Left lung (tissue), 10 donors: ENCODE results near the gene GALNT2. TPM values are rescaled to one million over a fixed set of nuclear protein-coding genes. Genes with fewer than 3 reads are reported as not detected.

ENCODE experiments used
- ATAC-seq: fragments of 200-7000 bp; cut with Tn5 transposase; one replicate; pipeline ENCODE4 v1.9.1; 2020; ENCODE audit warnings: moderate library complexity
- DNase-seq, 4 donors: peaks; one replicate each; pipeline ENCODE4 v3.0.0-alpha.2; 2013 to 2020
- H3K27ac ChIP-seq, 2 donors: fragments of 200-600 bp; sonication (generic) in 1 of 2; one replicate each; pipeline versions ENCODE4 v1.5.0 to v1.8.0; 2020 to 2021
- H3K27me3 ChIP-seq, 2 donors: fragments of 200-600 bp; sonication (generic) in 1 of 2; one replicate each; pipeline versions ENCODE4 v1.5.0 to v1.8.0; 2020 to 2021
- H3K36me3 ChIP-seq, 2 donors: fragments of 200-600 bp; sonication (generic) in 1 of 2; one replicate each; pipeline versions ENCODE4 v1.5.0 to v1.8.0; 2020 to 2021
- H3K4me1 ChIP-seq, 2 donors: fragments of 200-600 bp; one replicate each; pipeline ENCODE4 v1.8.0; 2021
- H3K4me3 ChIP-seq, 2 donors: fragments of 200-600 bp; sonication (generic) in 1 of 2; one replicate each; pipeline versions ENCODE4 v1.5.0 to v1.8.0; 2020 to 2021; ENCODE audit warnings: mild to moderate bottlenecking in 1 of 2
- H3K9me3 ChIP-seq, 2 donors: fragments of 200-600 bp; sonication (generic) in 1 of 2; one replicate each; pipeline versions ENCODE4 v1.5.0 to v1.8.0; 2020 to 2021
- intact Hi-C, 2 donors: fragments of 100-400 bp; cut with DNase I; formaldehyde crosslinking; loops; one replicate each; pipeline versions ENCODE4 v1.11.2 to v1.14.2; 2022
- polyA plus RNA-seq, 6 donors: library from polyadenylated mRNA; unstranded; fragments of 120-200 nt; gene quantifications; one replicate each; pipeline ENCODE4 v1.2.1, GENCODE V29; 2013; ENCODE audit not compliant: insufficient read length in 6 of 6
- total RNA-seq, 2 donors: library from RNA; stranded (reverse); fragmentation: NEBNext Ultra II Directional; extraction: Animal tissue kit (Norgen Biotek cat#: 25700); gene quantifications; one replicate each; pipeline ENCODE4 v1.2.1, GENCODE V29; 2021
- TF ChIP-seq, protein P1 (sequence below), 2 donors: fragments of 200-600 bp; sonication (generic) in 1 of 2; IDR thresholded peaks; one replicate each; pipeline versions ENCODE4 v1.5.0 to v1.8.0; 2021; ENCODE audit warnings: antibody characterized with exemption in 2 of 2
- donor health status: DM: no; HTN: yes; CAD: no.
- donor health status: DM: no; HTN: no; CAD: no.

The GALNT2 gene
- total and polyA plus RNA-seq, 8 donors = 27.6 to 114 (median 40.0) TPM

DNA sequence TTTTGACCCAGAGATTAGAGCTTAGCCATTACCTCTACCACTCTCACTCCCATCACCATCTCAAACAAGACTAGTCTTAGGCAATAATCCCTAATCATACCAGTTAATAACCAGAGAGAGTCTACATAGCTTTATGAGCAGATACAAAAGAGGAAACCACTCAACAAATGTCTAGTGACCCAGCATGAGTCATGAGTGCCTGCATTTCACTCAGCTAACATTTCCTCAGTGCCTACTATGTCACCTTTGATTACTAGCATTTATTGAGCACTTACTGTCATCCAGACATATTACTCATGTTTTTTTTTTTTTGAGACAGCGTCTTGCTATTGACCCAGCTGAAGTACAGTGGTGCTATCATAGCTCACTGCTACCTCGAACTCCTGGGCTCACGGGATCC is 35.9 kb upstream of the GALNT2 start:
- H3K27ac ChIP-seq = no peak overlapping the region
- no peaks in the 10 kb centered on the region for H3K4me1 ChIP-seq
- no peak overlapping the region for H3K4me3 ChIP-seq
- no peaks in the 10 kb centered on the region for H3K36me3 ChIP-seq
- no peaks in the 10 kb centered on the region for H3K27me3 ChIP-seq
- peak; percentile 61 for ATAC-seq
- TF ChIP-seq, protein P1, sequence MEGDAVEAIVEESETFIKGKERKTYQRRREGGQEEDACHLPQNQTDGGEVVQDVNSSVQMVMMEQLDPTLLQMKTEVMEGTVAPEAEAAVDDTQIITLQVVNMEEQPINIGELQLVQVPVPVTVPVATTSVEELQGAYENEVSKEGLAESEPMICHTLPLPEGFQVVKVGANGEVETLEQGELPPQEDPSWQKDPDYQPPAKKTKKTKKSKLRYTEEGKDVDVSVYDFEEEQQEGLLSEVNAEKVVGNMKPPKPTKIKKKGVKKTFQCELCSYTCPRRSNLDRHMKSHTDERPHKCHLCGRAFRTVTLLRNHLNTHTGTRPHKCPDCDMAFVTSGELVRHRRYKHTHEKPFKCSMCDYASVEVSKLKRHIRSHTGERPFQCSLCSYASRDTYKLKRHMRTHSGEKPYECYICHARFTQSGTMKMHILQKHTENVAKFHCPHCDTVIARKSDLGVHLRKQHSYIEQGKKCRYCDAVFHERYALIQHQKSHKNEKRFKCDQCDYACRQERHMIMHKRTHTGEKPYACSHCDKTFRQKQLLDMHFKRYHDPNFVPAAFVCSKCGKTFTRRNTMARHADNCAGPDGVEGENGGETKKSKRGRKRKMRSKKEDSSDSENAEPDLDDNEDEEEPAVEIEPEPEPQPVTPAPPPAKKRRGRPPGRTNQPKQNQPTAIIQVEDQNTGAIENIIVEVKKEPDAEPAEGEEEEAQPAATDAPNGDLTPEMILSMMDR (IDR thresholded peaks at IDR 0.05) = no peak
- H3K9me3 ChIP-seq = peaks cover 0 to 10% of the 10 kb centered on the region in 2 donors
- DNase-seq = no peak
- intact Hi-C loops = no loop called here

DNA sequence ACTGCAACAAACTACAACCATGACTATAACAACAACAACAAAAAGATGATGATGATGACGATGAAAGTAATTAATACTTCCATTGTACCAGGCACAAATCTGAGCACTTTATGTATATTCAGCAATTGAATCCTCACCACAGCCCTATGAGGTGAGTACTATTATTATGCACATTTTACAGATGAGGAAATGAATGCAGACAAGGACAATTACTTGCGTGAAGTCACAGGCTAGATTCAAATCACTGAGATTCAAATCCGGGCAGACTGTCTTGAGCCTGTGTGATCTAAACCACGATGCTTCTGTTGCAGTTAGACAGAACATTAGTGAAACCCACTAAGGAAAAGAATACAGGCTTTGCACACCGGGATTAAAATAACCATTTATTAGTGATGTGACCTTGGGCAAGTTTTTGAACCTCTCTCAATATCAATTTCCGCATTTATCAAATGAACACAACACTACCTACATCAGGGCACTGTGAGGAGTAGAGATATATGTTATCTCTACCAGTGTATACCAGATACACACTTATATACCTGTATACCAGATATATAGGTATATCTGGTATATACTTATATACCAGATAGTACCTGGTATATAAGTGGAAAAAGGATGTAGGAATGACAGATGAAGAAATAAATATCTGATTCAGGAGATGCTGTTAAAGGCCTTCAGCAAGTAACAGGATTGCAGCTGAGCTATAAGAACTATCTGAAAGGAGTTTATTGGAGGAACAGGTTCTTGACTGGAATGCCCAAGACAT is 34.3 kb upstream of the GALNT2 start:
- intact Hi-C loops = no loop called here
- no peak overlapping the region for H3K4me3 ChIP-seq
- H3K9me3 ChIP-seq = peaks cover 0 to 12% of the 10 kb centered on the region in 2 donors
- H3K27me3 ChIP-seq = no peaks in the 10 kb centered on the region
- TF ChIP-seq, protein P1 (IDR thresholded peaks at IDR 0.05) = no peak
- no peaks in the 10 kb centered on the region for H3K4me1 ChIP-seq
- no peak for ATAC-seq
- DNase-seq = no peak
- no peak overlapping the region for H3K27ac ChIP-seq
- no peaks in the 10 kb centered on the region for H3K36me3 ChIP-seq

DNA sequence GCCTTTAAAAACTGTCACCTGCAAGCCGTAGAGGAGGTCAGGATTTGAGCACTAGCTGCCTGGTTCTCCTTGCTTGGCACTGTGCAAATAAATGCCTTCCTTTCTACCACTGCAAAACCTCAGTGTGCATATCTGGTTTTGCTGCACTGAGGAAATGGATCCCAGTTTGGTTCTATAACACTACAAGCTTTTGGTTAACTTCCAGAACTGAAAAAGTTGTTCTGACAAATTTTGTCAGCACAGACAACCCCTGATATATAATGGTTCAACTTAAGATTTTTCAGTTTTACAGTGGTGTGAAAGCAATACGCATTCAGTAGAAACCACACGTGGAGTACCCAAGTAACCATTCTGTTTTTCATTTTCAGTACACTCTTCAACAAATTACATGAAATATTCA is 29.8 kb upstream of the GALNT2 start:
- TF ChIP-seq, protein P1 (IDR thresholded peaks at IDR 0.05) = no peak
- H3K4me3 ChIP-seq = no peak overlapping the region
- DNase-seq = no peak
- no peaks in the 10 kb centered on the region for H3K4me1 ChIP-seq
- no peak for ATAC-seq
- no peaks in the 10 kb centered on the region for H3K36me3 ChIP-seq
- H3K9me3 ChIP-seq = peaks cover 0 to 12% of the 10 kb centered on the region in 2 donors
- intact Hi-C loops = no loop called here
- no peaks in the 10 kb centered on the region for H3K27me3 ChIP-seq
- H3K27ac ChIP-seq = no peak overlapping the region

DNA sequence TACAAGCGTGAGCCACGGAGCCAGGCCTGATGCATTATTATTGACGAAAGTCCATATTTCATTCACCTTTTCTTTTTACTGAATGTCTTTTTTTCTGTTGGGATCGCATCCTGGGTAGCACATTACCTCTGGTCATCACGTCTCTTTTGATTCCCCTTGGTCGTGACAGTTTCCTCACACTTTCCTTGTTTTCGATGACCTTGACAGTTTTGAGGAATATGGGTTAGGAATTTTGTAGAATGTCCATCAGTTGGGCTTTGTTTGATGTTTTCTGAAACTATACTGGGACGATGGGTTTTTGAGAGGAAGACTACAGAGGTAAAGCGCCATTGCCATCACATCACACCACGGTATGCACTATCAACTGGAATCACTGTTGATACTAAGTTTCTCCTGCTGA is 26.6 kb upstream of the GALNT2 start:
- TF ChIP-seq, protein P1 (IDR thresholded peaks at IDR 0.05) = no peak
- H3K9me3 ChIP-seq = peaks cover 0 to 9% of the 10 kb centered on the region in 2 donors

DNA sequence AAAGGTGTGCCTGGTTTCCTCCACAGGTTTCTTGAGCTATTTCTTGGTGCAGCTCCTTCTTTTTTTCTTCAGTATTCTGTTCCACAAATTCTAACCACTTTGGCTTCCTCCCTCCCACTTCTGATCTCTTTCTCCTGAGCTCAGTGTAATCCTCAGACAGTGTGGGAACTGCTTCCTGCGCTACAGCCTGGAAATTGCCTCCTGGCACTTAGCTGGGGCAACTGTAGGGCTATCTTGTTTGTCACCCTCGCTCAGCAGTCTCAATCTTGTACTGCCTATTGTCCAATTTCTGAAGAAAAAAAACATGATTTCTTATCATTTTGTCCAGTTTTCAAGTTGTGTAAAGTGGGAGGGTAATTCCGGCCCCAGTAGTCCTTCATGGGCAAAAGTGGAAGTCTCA is 24.0 kb upstream of the GALNT2 start:
- no peak overlapping the region for H3K4me3 ChIP-seq
- no peak for DNase-seq
- peaks cover 0 to 5% of the 10 kb centered on the region in 2 donors for H3K27me3 ChIP-seq
- H3K27ac ChIP-seq = no peak overlapping the region
- TF ChIP-seq, protein P1 (IDR thresholded peaks at IDR 0.05) = no peak
- intact Hi-C loops = no loop called here
- no peaks in the 10 kb centered on the region for H3K9me3 ChIP-seq
- no peaks in the 10 kb centered on the region for H3K36me3 ChIP-seq
- no peaks in the 10 kb centered on the region for H3K4me1 ChIP-seq
- no peak for ATAC-seq

More for the DNA sequence above, 26.6 kb upstream of the GALNT2 start:
- Histone ChIP-seq H3K4me3 (no peak overlapping the region), H3K27ac (no peak overlapping the region), H3K27me3 (peaks cover 0 to 5% of the 10 kb centered on the region in 2 donors), H3K36me3 (no peaks in the 10 kb centered on the region), H3K4me1 (no peaks in the 10 kb centered on the region)
- ATAC-seq (no peak), DNase-seq (no peak)
- intact Hi-C loops = no loop called here
